AG09319 (cell line): ENCODE results near the gene ARHGAP42.
A peak's percentile ranks its signal among the peaks of the same experiment; 100 is the strongest.

Source experiments
- DNase-seq: peaks from one replicate; pipeline ENCODE4 v3.0.0-alpha.2; 2010; ENCODE audit warnings: low read depth; ENCODE audit errors: extremely low read depth
- CTCF ChIP-seq: IDR thresholded peaks from 2 replicates; pipeline ENCODE4 v1.5.1; 2011; ENCODE audit warnings: low read depth, mild to moderate bottlenecking, inconsistent platforms, low read length, moderate library complexity

Gene ARHGAP42

GRCh38 chr11:100823360-100823759 is 136.3 kb downstream of the ARHGAP42 start:
- peak; percentile 60 for DNase-seq
- no peak for TF ChIP-seq CTCF

- DNase-seq, result no peak
- TF ChIP-seq CTCF, result no peak
Measured at GRCh38 chr11:100824041-100824809, 137.1 kb downstream of the ARHGAP42 start.

GRCh38 chr11:100825626-100826025 is 138.5 kb downstream of the ARHGAP42 start:
- DNase-seq, result no peak
- no peak for TF ChIP-seq CTCF

- DNase-seq, result no peak
- peak; percentile 8 for TF ChIP-seq CTCF
Measured at GRCh38 chr11:100827934-100828661, 141.0 kb downstream of the ARHGAP42 start.

- TF ChIP-seq CTCF, result no peak
- no peak for DNase-seq
Measured at GRCh38 chr11:100830274-100830673, 143.2 kb downstream of the ARHGAP42 start.

GRCh38 chr11:100830978-100831732 is 144.1 kb downstream of the ARHGAP42 start:
- TF ChIP-seq CTCF, result no peak
- no peak for DNase-seq
